ENCODE data around the gene IRF2.

IRF2 gene

DNA sequence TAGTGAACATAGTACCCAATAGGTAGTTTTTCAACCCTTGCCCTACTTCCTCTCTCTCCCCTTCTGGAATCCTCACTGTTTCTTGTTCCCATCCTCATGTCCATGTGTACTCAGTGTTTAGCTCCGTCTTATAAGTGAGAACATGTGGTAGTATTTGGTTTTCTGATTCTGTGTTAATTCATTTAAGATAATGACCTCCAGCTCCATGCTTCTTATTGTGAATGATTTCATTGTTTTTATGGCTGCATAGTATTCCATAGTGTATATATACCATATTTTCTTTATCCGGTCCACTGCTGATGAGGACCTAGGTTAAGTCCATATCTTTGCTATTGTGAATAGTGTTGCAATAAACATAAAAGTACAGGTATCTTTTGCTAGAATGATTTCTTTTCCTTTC, 31.0 kb downstream of the IRF2 start:
- H3K27ac Mint-ChIP-seq: no peak overlapping the region
- H3K27me3 Mint-ChIP-seq (ENCODE audit: low read depth, poor library complexity): no peaks in the 10 kb centered on the region
- H3K9me3 Mint-ChIP-seq: no peaks in the 10 kb centered on the region
- TF ChIP-seq CTCF (IDR thresholded peaks at IDR 0.05): no peak
- H3K36me3 Mint-ChIP-seq (ENCODE audit: low read depth): no peaks in the 10 kb centered on the region
- DNase-seq: no peak
- peaks cover 57% of the 10 kb centered on the region for H3K4me1 Mint-ChIP-seq
- no peak overlapping the region for H3K4me3 Mint-ChIP-seq

DNA sequence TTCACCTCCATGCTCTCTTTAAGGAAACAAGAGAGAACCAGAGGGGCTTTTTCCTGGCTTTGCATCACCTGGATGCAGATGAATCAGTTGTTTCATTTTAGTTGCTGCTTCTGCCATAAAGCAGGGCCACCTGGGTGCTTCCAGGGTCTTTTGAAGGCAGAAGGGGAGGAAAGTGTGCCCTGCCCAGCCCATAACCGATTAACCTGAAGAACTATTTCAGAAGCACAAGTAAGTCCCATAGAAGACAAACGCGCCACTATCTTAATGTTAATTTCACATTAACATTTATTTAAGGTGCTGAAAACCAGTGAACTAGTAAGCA, 32.1 kb downstream of the IRF2 start:
- Mint-ChIP-seq H3K27ac (no peak overlapping the region), H3K36me3 (ENCODE audit: low read depth) (no peaks in the 10 kb centered on the region), H3K27me3 (ENCODE audit: low read depth, poor library complexity) (no peaks in the 10 kb centered on the region), H3K4me3 (no peak overlapping the region), H3K9me3 (no peaks in the 10 kb centered on the region), H3K4me1 (peaks cover 57% of the 10 kb centered on the region)
- DNase-seq: no peak
- no peak for TF ChIP-seq CTCF (IDR thresholded peaks at IDR 0.05)

- H3K4me1 Mint-ChIP-seq: peaks cover 57% of the 10 kb centered on the region
- DNase-seq: no peak
- no peak overlapping the region for H3K4me3 Mint-ChIP-seq
- H3K9me3 Mint-ChIP-seq: no peaks in the 10 kb centered on the region
- TF ChIP-seq CTCF (IDR thresholded peaks at IDR 0.05): no peak
- no peaks in the 10 kb centered on the region for H3K27me3 Mint-ChIP-seq (ENCODE audit: low read depth, poor library complexity)
- H3K36me3 Mint-ChIP-seq (ENCODE audit: low read depth): no peaks in the 10 kb centered on the region
- no peak overlapping the region for H3K27ac Mint-ChIP-seq
Observed at GRCh38 chr4:184441461-184442313, 32.7 kb downstream of the IRF2 start.

DNA sequence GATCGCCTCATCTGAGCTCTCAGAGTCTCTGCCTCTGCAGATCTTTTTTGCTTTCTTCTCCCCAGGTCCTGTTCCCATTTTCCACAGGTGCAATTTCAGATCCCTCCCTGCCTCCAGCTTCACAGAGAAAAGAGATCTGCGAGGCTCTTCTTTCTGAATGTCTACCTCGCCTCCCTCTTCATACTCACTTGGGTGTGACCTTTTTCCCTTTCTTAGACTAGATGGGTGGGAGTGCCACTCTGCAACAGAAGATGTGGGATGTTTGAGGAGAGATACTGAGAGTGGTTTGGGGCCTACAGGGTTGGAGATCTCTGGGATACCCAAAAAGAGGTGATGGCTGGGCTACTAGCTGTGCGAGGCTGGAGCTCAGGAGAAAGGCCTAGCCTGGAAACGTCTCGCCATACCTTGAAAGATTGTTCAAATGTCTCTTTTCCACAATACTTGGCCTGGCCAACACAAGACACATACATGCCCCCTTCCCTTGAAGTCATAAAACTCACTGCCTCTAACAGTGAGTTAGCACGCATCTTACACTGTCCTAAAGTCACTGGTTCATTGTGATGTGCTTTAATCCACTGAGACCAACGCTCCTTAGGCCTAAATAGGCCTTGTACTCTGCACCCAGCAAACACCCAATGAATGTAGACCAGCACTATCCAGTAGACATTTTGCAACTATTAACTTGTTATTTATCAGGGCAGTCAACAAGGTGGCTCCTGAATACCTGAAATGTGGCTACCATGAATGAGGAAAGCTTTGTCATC, 33.6 kb downstream of the IRF2 start:
- Mint-ChIP-seq H3K27ac (peak overlapping the region; percentile 18), H3K9me3 (no peaks in the 10 kb centered on the region), H3K4me1 (peaks cover 62% of the 10 kb centered on the region), H3K36me3 (ENCODE audit: low read depth) (no peaks in the 10 kb centered on the region), H3K4me3 (no peak overlapping the region), H3K27me3 (ENCODE audit: low read depth, poor library complexity) (peaks cover 3% of the 10 kb centered on the region)
- TF ChIP-seq CTCF (IDR thresholded peaks at IDR 0.05): no peak
- no peak for DNase-seq

GRCh38 chr4:184439856-184440594, 34.3 kb downstream of the IRF2 start:
- Mint-ChIP-seq H3K27me3 (ENCODE audit: low read depth, poor library complexity) (peaks cover 6% of the 10 kb centered on the region), H3K4me1 (peaks cover 68% of the 10 kb centered on the region), H3K36me3 (ENCODE audit: low read depth) (no peaks in the 10 kb centered on the region), H3K9me3 (no peaks in the 10 kb centered on the region), H3K27ac (peak overlapping the region; percentile 18), H3K4me3 (no peak overlapping the region)
- no peak for TF ChIP-seq CTCF (IDR thresholded peaks at IDR 0.05)
- DNase-seq: no peak
